ENCODE measurements around the gene TCAIM. TPM values are rescaled to one million over a fixed set of nuclear protein-coding genes. Genes with fewer than 3 reads are reported as not detected.

TCAIM gene
- total and polyA plus RNA-seq, 2 of the 4 experiments (the other 2 are of a cell fraction): 11.0 to 21.5 TPM

- DNase-seq (no peak), ATAC-seq (ENCODE audit: low read depth) (no peak)
- no peak overlapping the region for H4K8ac ChIP-seq (ENCODE audit: low read depth in 2 of 2, low read length in 2 of 2)
- no peak overlapping the region for H2BK15ac ChIP-seq (ENCODE audit: low read depth, low read length)
- peaks cover 3% of the 10 kb centered on the region for H3K27me3 ChIP-seq (ENCODE audit: control insufficient read depth, insufficient read depth, low read length)
- no peak overlapping the region for H4K5ac ChIP-seq (ENCODE audit: low read depth, low read length)
- POLR2A ChIA-PET (ENCODE audit: unreplicated experiment): no interaction called here
- H3K4me3 ChIP-seq (ENCODE audit: insufficient read depth, low read depth, low read length): no peak overlapping the region
- no peak overlapping the region for H4K91ac ChIP-seq (ENCODE audit: insufficient read depth, low read depth, low read length)
- WGBS, 2 experiments (ENCODE audit: extremely low coverage in 2 of 2, insufficient read length in 1 of 2): no CpG with 5 or more reads among the region's 3 CpGs
- H3K23ac ChIP-seq (ENCODE audit: low read depth, low read length): no peak overlapping the region
- no peak overlapping the region for H2BK20ac ChIP-seq (ENCODE audit: low read depth, low read length)
- dilution Hi-C loops (cut with HindIII; ENCODE audit: low sequenced_read_pairs, unreplicated experiment): no loop called here
- H3K14ac ChIP-seq (replicated peaks; ENCODE audit: low read depth, low read length): no peak overlapping the region
- H3K9me3 ChIP-seq (ENCODE audit: control insufficient read depth, insufficient read depth, low read length): no peaks in the 10 kb centered on the region
- H2AFZ ChIP-seq (replicated peaks; ENCODE audit: low read length, poor library complexity): no peak overlapping the region
- H3K79me1 ChIP-seq (ENCODE audit: low read depth in 1 of 2, low read length in 2 of 2): no peaks in the 10 kb centered on the region
- in situ Hi-C loops (cut with MboI; ENCODE audit: low sequenced_read_pairs): loop anchor here (25.0 kb wide), 2 partner anchors 311 to 561 kb away; partner anchors contain the start of genes ZNF197 and ZNF35
- TF ChIP-seq ELK1 (IDR thresholded peaks at IDR 0.05; ENCODE audit: borderline replicate concordance, low read depth, low read length): no peak
- no peak for TF ChIP-seq NFE2L2 (IDR thresholded peaks at IDR 0.05; ENCODE audit: low read depth, low read length)
- no peak for TF ChIP-seq MAZ (IDR thresholded peaks at IDR 0.05; ENCODE audit: borderline replicate concordance, low read depth, low read length)
- TF ChIP-seq SMC3 (IDR thresholded peaks at IDR 0.05; ENCODE audit: low read depth, low read length): no peak
- TF ChIP-seq CEBPB (IDR thresholded peaks at IDR 0.05; ENCODE audit: low read depth, low read length): no peak
- H2BK120ac ChIP-seq (ENCODE audit: low read depth, low read length): no peak overlapping the region
- no peak overlapping the region for H2AK9ac ChIP-seq (replicated peaks; ENCODE audit: low read depth, low read length, poor library complexity)
- H2AK5ac ChIP-seq (ENCODE audit: low read depth, low read length): no peak overlapping the region
- no peak overlapping the region for H3K9ac ChIP-seq (ENCODE audit: low read depth, low read length)
- H2BK5ac ChIP-seq (ENCODE audit: low read depth, low read length, poor library complexity, severe bottlenecking): no peak overlapping the region
- H4K20me1 ChIP-seq (ENCODE audit: insufficient read depth, low read length): no peaks in the 10 kb centered on the region
- H3K4me1 ChIP-seq (ENCODE audit: control insufficient read depth, insufficient read depth, low read length): no peaks in the 10 kb centered on the region
- H3K4ac ChIP-seq (ENCODE audit: low read depth, low read length): no peak overlapping the region
- H3K4me2 ChIP-seq (ENCODE audit: low read depth, low read length): no peak overlapping the region
- intact Hi-C loops (cut with micrococcal nuclease): no loop called here
- no peaks in the 10 kb centered on the region for H3K36me3 ChIP-seq (ENCODE audit: control insufficient read depth, insufficient read depth, low read length)
- BruUV-seq (replicated peaks): no TSS peak
- H3K56ac ChIP-seq (ENCODE audit: extremely low read depth, insufficient read depth, low read length): no peak overlapping the region
- H3K27ac ChIP-seq (ENCODE audit: insufficient read depth, low read length): no peak overlapping the region
- H3K9me1 ChIP-seq (ENCODE audit: insufficient read depth, low read length): no peaks in the 10 kb centered on the region
- CTCF ChIA-PET: no interaction called here
- no peak overlapping the region for H3K18ac ChIP-seq (ENCODE audit: low read depth, low read length)
Measured at GRCh38 chr3:44326515-44326914, 12.1 kb upstream of the TCAIM start.
